ENCODE results near the gene TMC8.

Gene TMC8

DNA sequence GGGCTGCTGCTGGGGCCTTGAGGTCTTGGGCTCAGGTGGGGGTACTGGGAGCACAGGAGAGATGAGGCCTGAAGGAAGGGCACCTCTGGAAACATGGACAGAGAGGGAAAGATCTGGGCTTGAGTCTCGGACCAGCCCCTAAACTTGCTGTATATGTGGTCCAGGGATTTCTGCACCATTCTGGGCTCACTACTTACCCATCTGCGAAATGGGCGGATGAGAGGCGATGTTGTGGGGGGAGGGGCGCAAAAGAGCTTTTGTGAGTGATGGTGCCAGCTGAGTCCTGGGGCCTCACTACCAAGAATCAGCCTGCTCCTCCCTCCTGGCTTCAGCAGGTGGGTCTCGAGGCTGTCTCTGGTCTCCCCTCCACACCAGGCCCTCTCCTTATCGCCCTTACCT lies 15.9 kb downstream of the TMC8 start:
- no peak overlapping the region for H3K27ac ChIP-seq
- H3K9me3 ChIP-seq (ENCODE audit: low read depth, low read length): no peaks in the 10 kb centered on the region
- no peak for DNase-seq (ENCODE audit: low read depth, low spot score)
- TF ChIP-seq FOXP2 (optimal IDR thresholded peaks at IDR 0.05; ENCODE audit: control extremely low read depth, extremely low read length, insufficient read depth) (no peak), EZH2 (IDR thresholded peaks at IDR 0.05) (no peak), POLR2AphosphoS5 (IDR thresholded peaks at IDR 0.05; ENCODE audit: borderline replicate concordance, low read depth, low read length) (no peak)
- H3K9ac ChIP-seq (ENCODE audit: insufficient read length): no peak overlapping the region
- no peaks in the 10 kb centered on the region for H3K36me3 ChIP-seq (ENCODE audit: insufficient read depth, low read length)
- no peak overlapping the region for H3K4me3 ChIP-seq

DNA sequence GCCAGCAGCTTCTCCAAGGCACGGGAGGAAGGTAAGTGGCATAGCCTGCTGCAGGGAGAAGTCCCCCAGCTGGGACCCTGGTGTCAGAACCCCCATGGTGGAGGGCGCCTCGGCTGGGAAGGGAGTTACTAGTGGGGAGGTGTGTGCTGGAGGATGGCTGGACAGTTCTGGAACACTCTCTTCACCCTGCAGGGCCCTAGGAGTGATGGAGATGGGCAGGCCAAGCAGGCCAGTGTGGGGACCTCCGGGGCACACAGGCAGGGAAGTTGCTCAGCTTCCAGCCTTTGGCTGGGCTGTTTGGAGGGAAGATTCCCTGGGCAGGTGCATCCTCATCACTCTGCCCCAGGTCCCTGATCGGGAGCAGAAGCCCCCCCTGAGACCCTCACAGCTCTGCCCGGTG lies 16.3 kb downstream of the TMC8 start:
- Histone ChIP-seq H3K36me3 (ENCODE audit: insufficient read depth, low read length) (no peaks in the 10 kb centered on the region), H3K9ac (ENCODE audit: insufficient read length) (no peak overlapping the region), H3K4me3 (no peak overlapping the region), H3K9me3 (ENCODE audit: low read depth, low read length) (no peaks in the 10 kb centered on the region), H3K27ac (no peak overlapping the region)
- no peak for DNase-seq (ENCODE audit: low read depth, low spot score)
- TF ChIP-seq FOXP2 (optimal IDR thresholded peaks at IDR 0.05; ENCODE audit: control extremely low read depth, extremely low read length, insufficient read depth) (no peak), POLR2AphosphoS5 (IDR thresholded peaks at IDR 0.05; ENCODE audit: borderline replicate concordance, low read depth, low read length) (no peak), EZH2 (IDR thresholded peaks at IDR 0.05) (no peak)

DNA sequence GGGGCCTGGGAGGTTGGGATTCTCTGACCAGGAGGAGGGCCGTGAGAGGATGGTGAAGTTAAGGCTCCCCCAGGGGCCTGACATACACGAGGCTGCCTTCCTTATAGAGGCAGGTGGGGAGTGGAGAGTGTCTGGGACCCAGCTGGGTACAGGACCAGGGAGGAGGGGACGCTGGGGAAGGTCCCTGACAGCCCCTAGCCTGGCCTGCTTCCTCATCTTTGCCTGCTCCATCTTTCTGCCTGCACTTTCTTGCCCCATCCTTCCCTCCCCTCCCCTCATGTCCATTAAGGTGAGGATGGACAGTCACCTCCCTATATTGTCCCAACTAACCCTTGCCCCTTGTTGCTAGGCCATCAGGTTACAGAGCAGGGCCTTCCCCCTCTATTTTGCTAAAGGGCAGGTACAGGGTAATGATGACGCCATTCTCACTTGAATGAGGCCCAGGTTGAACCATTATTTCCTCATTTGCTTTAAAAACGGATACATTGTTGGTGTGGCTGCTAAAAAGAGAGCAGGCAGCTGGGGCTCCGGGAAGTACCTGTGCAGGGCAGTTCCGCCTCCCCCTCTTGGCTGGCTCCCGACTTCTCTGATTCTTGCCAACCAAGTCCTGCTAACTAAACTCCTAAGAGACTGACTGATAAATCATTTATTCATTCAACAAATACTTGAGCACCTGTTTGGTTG lies 16.9 kb downstream of the TMC8 start:
- no peak overlapping the region for H3K9ac ChIP-seq (ENCODE audit: insufficient read length)
- no peak overlapping the region for H3K27ac ChIP-seq
- no peak for DNase-seq (ENCODE audit: low read depth, low spot score)
- no peak overlapping the region for H3K4me3 ChIP-seq
- no peaks in the 10 kb centered on the region for H3K9me3 ChIP-seq (ENCODE audit: low read depth, low read length)
- H3K36me3 ChIP-seq (ENCODE audit: insufficient read depth, low read length): no peaks in the 10 kb centered on the region
- no peak for TF ChIP-seq FOXP2 (optimal IDR thresholded peaks at IDR 0.05; ENCODE audit: control extremely low read depth, extremely low read length, insufficient read depth)
- no peak for TF ChIP-seq EZH2 (IDR thresholded peaks at IDR 0.05)
- TF ChIP-seq POLR2AphosphoS5 (IDR thresholded peaks at IDR 0.05; ENCODE audit: borderline replicate concordance, low read depth, low read length): no peak

DNA sequence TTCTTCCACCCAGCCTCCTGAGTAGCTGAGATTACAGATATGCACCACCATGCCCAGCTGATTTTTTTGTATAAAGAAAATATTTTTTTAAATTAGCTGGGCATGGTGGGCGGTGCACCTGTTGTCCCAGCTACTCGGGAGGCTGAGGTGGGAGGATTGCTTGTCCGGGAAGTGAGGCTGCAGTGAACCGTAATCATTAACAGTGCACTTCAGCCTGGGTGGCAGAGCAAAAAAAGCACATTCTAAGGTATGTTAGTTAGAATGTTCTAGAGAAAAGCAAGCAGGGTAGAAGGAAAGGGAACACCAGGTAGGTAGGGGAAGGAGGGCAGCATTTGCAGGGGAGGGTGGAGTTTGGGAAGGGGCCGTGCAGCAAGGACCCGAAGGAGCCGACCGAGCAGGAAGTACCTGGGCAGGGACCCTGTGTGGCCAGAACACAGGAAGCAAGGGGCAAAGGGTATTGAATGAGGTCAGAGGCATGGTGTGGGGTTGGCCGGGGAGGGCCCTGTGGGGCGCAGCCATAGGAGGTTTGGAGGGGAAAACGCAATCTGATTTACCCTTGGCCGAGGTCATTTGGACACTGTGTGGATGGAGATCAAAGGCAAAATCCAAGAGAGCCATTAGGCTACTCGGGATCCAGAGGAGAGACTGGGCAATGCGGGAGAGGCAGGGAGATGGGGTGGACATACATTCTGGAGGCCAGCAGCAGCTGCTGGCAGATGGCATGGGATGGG lies 17.9 kb downstream of the TMC8 start:
- no peaks in the 10 kb centered on the region for H3K36me3 ChIP-seq (ENCODE audit: insufficient read depth, low read length)
- DNase-seq (ENCODE audit: low read depth, low spot score): no peak
- H3K4me3 ChIP-seq: no peak overlapping the region
- H3K9ac ChIP-seq (ENCODE audit: insufficient read length): no peak overlapping the region
- no peak overlapping the region for H3K27ac ChIP-seq
- no peaks in the 10 kb centered on the region for H3K9me3 ChIP-seq (ENCODE audit: low read depth, low read length)
- TF ChIP-seq FOXP2 (optimal IDR thresholded peaks at IDR 0.05; ENCODE audit: control extremely low read depth, extremely low read length, insufficient read depth) (no peak), EZH2 (IDR thresholded peaks at IDR 0.05) (no peak), POLR2AphosphoS5 (IDR thresholded peaks at IDR 0.05; ENCODE audit: borderline replicate concordance, low read depth, low read length) (no peak)

DNA sequence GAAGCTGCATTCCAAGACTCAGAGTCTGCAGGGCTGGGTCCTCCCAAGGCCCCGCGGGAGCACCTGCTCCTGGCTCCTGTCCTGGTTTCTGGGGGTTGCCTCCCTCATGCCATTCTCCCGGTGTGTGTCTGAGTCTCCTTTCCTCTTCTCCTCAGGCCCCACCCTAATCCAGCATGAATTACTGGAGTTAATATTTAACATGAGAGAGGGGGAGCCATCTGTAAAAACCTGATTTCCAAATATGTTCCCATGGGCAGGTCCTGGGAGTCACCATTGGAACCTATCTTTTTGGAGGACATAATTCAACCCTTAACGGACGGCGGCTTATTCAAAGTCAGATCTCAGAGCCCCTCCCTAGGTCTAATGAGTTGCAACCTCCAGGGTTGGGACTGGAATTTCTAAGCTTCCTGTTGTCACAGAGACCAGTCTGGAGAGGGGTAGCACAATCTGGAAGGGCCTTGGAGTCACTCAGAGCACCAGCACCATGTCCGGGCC lies 21.0 kb downstream of the TMC8 start:
- DNase-seq (ENCODE audit: low read depth, low spot score): no peak
- no peak overlapping the region for H3K9ac ChIP-seq (ENCODE audit: insufficient read length)
- no peak overlapping the region for H3K27ac ChIP-seq
- H3K36me3 ChIP-seq (ENCODE audit: insufficient read depth, low read length): no peaks in the 10 kb centered on the region
- no peaks in the 10 kb centered on the region for H3K9me3 ChIP-seq (ENCODE audit: low read depth, low read length)
- no peak overlapping the region for H3K4me3 ChIP-seq
- TF ChIP-seq FOXP2 (optimal IDR thresholded peaks at IDR 0.05; ENCODE audit: control extremely low read depth, extremely low read length, insufficient read depth) (no peak), EZH2 (IDR thresholded peaks at IDR 0.05) (no peak), POLR2AphosphoS5 (IDR thresholded peaks at IDR 0.05; ENCODE audit: borderline replicate concordance, low read depth, low read length) (no peak)

DNA sequence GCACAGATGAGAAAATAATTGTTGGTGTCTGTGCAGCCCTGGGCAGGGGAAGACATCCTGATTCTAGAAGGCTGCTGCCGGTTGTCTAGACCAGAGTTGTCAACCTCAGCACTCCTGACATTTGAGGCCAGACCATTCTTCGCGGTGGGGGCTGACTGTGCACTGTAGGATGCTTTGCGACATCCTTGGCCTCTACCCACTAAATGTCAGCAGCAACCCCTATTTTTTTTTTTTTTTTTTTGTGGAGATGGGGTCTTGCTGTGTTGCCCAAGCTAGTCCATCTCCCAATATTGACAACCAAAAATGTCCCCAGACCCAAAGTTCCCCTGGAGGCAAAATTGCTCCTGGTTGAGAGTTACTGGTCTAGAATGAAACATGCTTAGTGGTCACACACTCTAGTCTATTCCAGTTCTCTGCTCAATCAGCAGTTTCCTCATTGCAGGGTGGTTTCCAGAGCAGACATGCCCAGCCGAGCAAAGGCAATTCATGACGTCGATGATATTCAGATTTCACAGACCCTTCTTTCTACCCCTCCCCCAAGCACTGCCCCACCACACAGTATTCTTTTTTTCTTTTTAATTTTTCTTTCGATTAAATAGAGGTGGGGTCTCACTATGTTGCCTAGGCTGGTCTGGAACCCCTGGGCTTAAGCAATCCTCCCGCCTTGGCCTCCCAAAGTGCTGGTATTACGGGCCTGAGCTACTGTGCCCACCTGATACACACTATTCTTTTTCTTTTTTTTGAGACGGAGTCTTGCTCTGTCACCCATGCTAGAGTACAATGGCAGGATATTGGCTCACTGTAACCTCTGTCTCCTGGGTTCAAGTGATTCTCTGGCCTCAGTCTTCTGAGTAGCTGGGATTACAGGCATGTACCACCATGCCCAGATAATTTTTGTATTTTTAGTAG lies 24.6 kb downstream of the TMC8 start:
- Histone ChIP-seq H3K36me3 (ENCODE audit: insufficient read depth, low read length) (no peaks in the 10 kb centered on the region), H3K4me3 (no peak overlapping the region), H3K27ac (no peak overlapping the region), H3K9ac (ENCODE audit: insufficient read length) (no peak overlapping the region), H3K9me3 (ENCODE audit: low read depth, low read length) (no peaks in the 10 kb centered on the region)
- no peak for DNase-seq (ENCODE audit: low read depth, low spot score)
- TF ChIP-seq POLR2AphosphoS5 (IDR thresholded peaks at IDR 0.05; ENCODE audit: borderline replicate concordance, low read depth, low read length): no peak
- no peak for TF ChIP-seq EZH2 (IDR thresholded peaks at IDR 0.05)
- no peak for TF ChIP-seq FOXP2 (optimal IDR thresholded peaks at IDR 0.05; ENCODE audit: control extremely low read depth, extremely low read length, insufficient read depth)

DNA sequence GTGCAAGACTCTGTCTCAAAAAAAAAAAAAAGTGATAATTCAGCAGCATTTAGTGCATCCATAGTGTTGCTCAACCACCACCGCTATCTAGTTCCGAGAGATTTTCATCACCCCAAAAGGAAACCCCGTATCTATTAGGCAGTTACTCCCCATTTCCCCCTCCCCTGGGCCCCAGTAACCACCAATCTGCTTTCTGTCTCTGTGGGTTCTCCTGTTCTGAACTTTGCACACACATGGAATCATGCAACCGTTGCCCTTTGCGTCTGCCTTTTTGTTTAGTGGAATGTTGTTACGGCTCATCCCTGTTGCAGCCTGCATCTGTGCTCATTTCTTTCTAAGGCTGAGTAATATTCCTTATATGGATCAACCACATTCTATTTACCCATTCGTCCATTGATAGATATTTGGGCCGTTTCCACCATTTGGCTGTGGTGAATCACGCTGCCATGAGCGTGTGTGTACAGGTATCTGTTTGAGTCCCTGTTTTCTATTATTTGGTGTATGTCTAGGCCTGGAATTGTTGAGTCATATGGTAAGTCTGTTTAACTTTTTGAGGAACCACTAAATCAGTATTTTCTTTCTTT lies 29.1 kb downstream of the TMC8 start:
- TF ChIP-seq POLR2AphosphoS5 (IDR thresholded peaks at IDR 0.05; ENCODE audit: borderline replicate concordance, low read depth, low read length): no peak
- Histone ChIP-seq H3K9me3 (ENCODE audit: low read depth, low read length) (no peaks in the 10 kb centered on the region), H3K27ac (no peak overlapping the region), H3K4me3 (no peak overlapping the region), H3K36me3 (ENCODE audit: insufficient read depth, low read length) (no peaks in the 10 kb centered on the region), H3K9ac (ENCODE audit: insufficient read length) (no peak overlapping the region)
- DNase-seq (ENCODE audit: low read depth, low spot score): no peak
